ENCODE results near the gene SMIM41.

Gene SMIM41

GRCh38 chr12:52123487-52124186 lies 44.1 kb downstream of the SMIM41 start:
- no peak for DNase-seq

- no peak for DNase-seq
Measured at GRCh38 chr12:52125476-52125900, 46.0 kb downstream of the SMIM41 start.

GRCh38 chr12:52126050-52126604 lies 46.6 kb downstream of the SMIM41 start:
- DNase-seq = no peak

GRCh38 chr12:52126605-52127578 lies 47.4 kb downstream of the SMIM41 start:
- DNase-seq = no peak

- no peak for DNase-seq
Measured at GRCh38 chr12:52127683-52128450, 48.4 kb downstream of the SMIM41 start.

- no peak for DNase-seq
Measured at GRCh38 chr12:52130711-52131110, 51.2 kb downstream of the SMIM41 start.

GRCh38 chr12:52132754-52133161 lies 53.3 kb downstream of the SMIM41 start:
- no peak for DNase-seq

- no peak for DNase-seq
Measured at GRCh38 chr12:52137746-52138145, 58.2 kb downstream of the SMIM41 start.

GRCh38 chr12:52139147-52139546 lies 59.6 kb downstream of the SMIM41 start:
- DNase-seq = no peak

- DNase-seq = no peak
Measured at GRCh38 chr12:52139579-52140062, 60.1 kb downstream of the SMIM41 start.

GRCh38 chr12:52141306-52141705 lies 61.8 kb downstream of the SMIM41 start:
- DNase-seq = no peak

- no peak for DNase-seq
Measured at GRCh38 chr12:52141875-52142274, 62.4 kb downstream of the SMIM41 start.

GRCh38 chr12:52142431-52142830 lies 62.9 kb downstream of the SMIM41 start:
- no peak for DNase-seq

- DNase-seq = no peak
Measured at GRCh38 chr12:52144512-52145227, 65.2 kb downstream of the SMIM41 start.

GRCh38 chr12:52145228-52146088 lies 66.0 kb downstream of the SMIM41 start:
- DNase-seq = no peak

- no peak for DNase-seq
Measured at GRCh38 chr12:52146089-52146821, 66.8 kb downstream of the SMIM41 start.

GRCh38 chr12:52146822-52147366 lies 67.4 kb downstream of the SMIM41 start:
- no peak for DNase-seq

GRCh38 chr12:52147367-52147963 lies 68.0 kb downstream of the SMIM41 start:
- DNase-seq = no peak

- no peak for DNase-seq
Measured at GRCh38 chr12:52147964-52148463, 68.5 kb downstream of the SMIM41 start.

All from GDM1 (cell line).